B cell (primary cell): ENCODE data around the gene ERGIC1. TPM values are rescaled to one million over a fixed set of nuclear protein-coding genes. Genes with fewer than 3 reads are reported as not detected.

ENCODE experiments used
- ATAC-seq: fragments of 200-7000 bp; cut with Tn5 transposase; one replicate; pipeline ENCODE4 v1.10.0; 2021; ENCODE audit warnings: low read depth, mild to moderate bottlenecking, moderate number of reproducible peaks, moderate library complexity
- CTCF ChIA-PET: fragments of 350-600 bp; sonication (Branson Sonifier 250); formaldehyde crosslinking; loops from one replicate; lab custom pipeline; 2021; ENCODE audit warnings: antibody characterized with exemption, inconsistent platforms; lab: Charles Lee
- POLR2A ChIA-PET: fragments of 350-600 bp; sonication (Branson Sonifier 250); formaldehyde crosslinking; loops from one replicate; lab custom pipeline; 2021; ENCODE audit warnings: antibody characterized with exemption; lab: Charles Lee
- DNase-seq: peaks from one replicate; pipeline ENCODE4 v3.0.0; 2013
- H2AFZ ChIP-seq: 2 replicates; pipeline ENCODE4 v1.6.1; 2012; ENCODE audit warnings: mild to moderate bottlenecking, low read depth, low read length; ENCODE audit not compliant: insufficient read depth, poor library complexity, severe bottlenecking
- H3K27ac ChIP-seq, 2 donors: 1 replicate in 1 of 2; 2 replicates in 1 of 2; pipeline ENCODE4 v1.5.1; 2012 to 2013; ENCODE audit warnings: low read length in 2 of 2, mild to moderate bottlenecking in 2 of 2, moderate library complexity in 1 of 2
- H3K27me3 ChIP-seq, 4 experiments: fragments of 200-600 bp in 1 of 4; sonication (generic) in 1 of 4; replicated peaks in 1 of 4; 1 replicate in 2 of 4; 2 replicates in 2 of 4; pipeline versions ENCODE4 v1.6.1 to v1.7.0; 2013 to 2016; ENCODE audit warnings: low read length in 3 of 4, mild to moderate bottlenecking in 2 of 4, mixed read lengths in 1 of 4, moderate library complexity in 1 of 4; ENCODE audit not compliant: insufficient read depth in 4 of 4, control insufficient read depth in 3 of 4; ENCODE audit errors: control extremely low read depth in 1 of 4
- H3K36me3 ChIP-seq, 2 experiments: replicated peaks in 1 of 2; 1 replicate in 1 of 2; 2 replicates in 1 of 2; pipeline versions ENCODE4 v1.6.1 to v1.7.1; 2013; ENCODE audit warnings: low read length in 1 of 2; ENCODE audit not compliant: insufficient read depth in 2 of 2, control insufficient read depth in 1 of 2; ENCODE audit errors: control extremely low read depth in 1 of 2, extremely low read depth in 1 of 2
- H3K4me1 ChIP-seq, 2 donors: fragments of 200-600 bp in 1 of 2; sonication (generic) in 1 of 2; 1 replicate in 1 of 2; 2 replicates in 1 of 2; pipeline versions ENCODE4 v1.5.1 to v1.6.1; 2013 to 2017; ENCODE audit warnings: low read length in 2 of 2; ENCODE audit not compliant: control insufficient read depth in 2 of 2, insufficient read depth in 2 of 2
- H3K4me2 ChIP-seq: replicated peaks from 2 replicates; pipeline ENCODE3; 2012; ENCODE audit warnings: mild to moderate bottlenecking, low read depth, low read length; ENCODE audit not compliant: poor library complexity, severe bottlenecking
- H3K4me3 ChIP-seq, 5 experiments: fragments of 200-600 bp in 1 of 5; sonication (generic) in 1 of 5; 1 replicate in 3 of 5; 2 replicates in 2 of 5; pipeline versions ENCODE4 v1.5.1 to v1.7.0; 2011 to 2016; ENCODE audit warnings: low read length in 4 of 5, mild to moderate bottlenecking in 4 of 5, low read depth in 2 of 5, control low read depth in 1 of 5, moderate library complexity in 1 of 5; ENCODE audit not compliant: insufficient read depth in 1 of 5; ENCODE audit errors: control extremely low read depth in 1 of 5, extremely low read depth in 1 of 5
- H3K79me2 ChIP-seq: fragments of 200-600 bp; sonication (generic); one replicate; pipeline ENCODE4 v1.6.0; 2016; ENCODE audit warnings: low read length; ENCODE audit not compliant: control insufficient read depth, insufficient read depth
- H3K9ac ChIP-seq: fragments of 200-600 bp; sonication (generic); 2 replicates; pipeline ENCODE4 v1.6.1; 2017; ENCODE audit warnings: mild to moderate bottlenecking, low read length, moderate library complexity
- H3K9me3 ChIP-seq, 3 donors: one replicate each; pipeline versions ENCODE4 v1.6.1 to v1.7.1; 2013; ENCODE audit warnings: low read length in 2 of 3; ENCODE audit not compliant: control insufficient read depth in 2 of 3, insufficient read depth in 1 of 3; ENCODE audit errors: control extremely low read depth in 1 of 3
- H4K20me1 ChIP-seq: 2 replicates; pipeline ENCODE4 v1.6.0; 2012; ENCODE audit warnings: mild to moderate bottlenecking, low read length; ENCODE audit not compliant: insufficient read depth, control insufficient read depth, poor library complexity, severe bottlenecking
- H3K27ac Mint-ChIP-seq: one replicate; pipeline ENCODE4 v1.8.0; 2021; ENCODE audit warnings: mixed read lengths
- H3K27me3 Mint-ChIP-seq: one replicate; pipeline ENCODE4 v1.8.0; 2021; ENCODE audit warnings: mixed read lengths
- H3K4me1 Mint-ChIP-seq: one replicate; pipeline ENCODE4 v1.8.0; 2021; ENCODE audit warnings: mixed read lengths
- H3K4me3 Mint-ChIP-seq: one replicate; pipeline ENCODE4 v1.8.0; 2021; ENCODE audit warnings: mixed read lengths
- H3K9me3 Mint-ChIP-seq: one replicate; pipeline ENCODE4 v1.8.0; 2022; ENCODE audit warnings: mixed read lengths; ENCODE audit not compliant: insufficient read depth
- CTCF ChIP-seq: fragments of 200-600 bp; IDR thresholded peaks from one replicate; pipeline ENCODE4 v1.8.0; 2022; ENCODE audit warnings: antibody characterized with exemption, mild to moderate bottlenecking
- EZH2 ChIP-seq: IDR thresholded peaks from 2 replicates; pipeline ENCODE4 v1.6.1; 2012; ENCODE audit warnings: borderline replicate concordance, low read depth, mild to moderate bottlenecking, moderate library complexity, low read length; ENCODE audit not compliant: insufficient read depth, poor library complexity, severe bottlenecking
- WGBS: methylation state at CpG from one replicate; pipeline ENCODE4 v1.1.5; 2013; ENCODE audit warnings: missing lambda C conversion rate; ENCODE audit not compliant: insufficient coverage; 5-methylcytosine and 5-hydroxymethylcytosine counted together
- intact Hi-C: fragments of 100-400 bp; cut with micrococcal nuclease; formaldehyde crosslinking; loops from one replicate; pipeline ENCODE4 v1.10.0; 2022
- polyA plus RNA-seq: library from polyadenylated mRNA; depleted of rRNA; stranded (reverse); fragments of >200 nt; gene quantifications from 2 replicates; pipeline ENCODE4 v1.2.3, GENCODE V29; 2012
- total RNA-seq, 2 donors: library from RNA; stranded (reverse); fragments of 120-200 nt in 1 of 2; gene quantifications; 1 replicate in 1 of 2; 2 replicates in 1 of 2; pipeline versions ENCODE4 v1.2.3 to v1.2.4, GENCODE V29; 2013 to 2022

Gene ERGIC1
- total and polyA plus RNA-seq, 2 donors (not counting 1 experiment from before 2014, with no cell fraction given), result 86.3 to 140 TPM

- no peaks in the 10 kb centered on the region for H3K9me3 ChIP-seq
- H3K4me2 ChIP-seq, result no peak overlapping the region
- H3K4me3 ChIP-seq, result no peak overlapping the region
- H3K27ac ChIP-seq, result no peak overlapping the region
- DNase-seq, result no peak
- H3K9ac ChIP-seq, result no peak overlapping the region
- no peaks in the 10 kb centered on the region for H3K4me1 Mint-ChIP-seq
- peaks cover 6% of the 10 kb centered on the region for H3K79me2 ChIP-seq
- H3K36me3 ChIP-seq, result peaks cover 1 to 70% of the 10 kb centered on the region in 2 experiments
- no peaks in the 10 kb centered on the region for H3K27me3 ChIP-seq
- POLR2A ChIA-PET, result interaction anchor here (0.7 kb wide), 1 partner anchor 19 kb away, joined by 3 read pairs; the partner anchor contains the start of gene RPL26L1
- no peak overlapping the region for H3K4me3 Mint-ChIP-seq
- no peaks in the 10 kb centered on the region for H3K27me3 Mint-ChIP-seq
- CTCF ChIA-PET, result interaction anchor here (0.5 to 13.5 kb wide), 8 partner anchors 9 to 228 kb away, joined by 3 to 368 read pairs (median 4); no protein-coding TSS in a partner anchor
- no peaks in the 10 kb centered on the region for H3K4me1 ChIP-seq
- H3K27ac Mint-ChIP-seq, result no peak overlapping the region
- no peak overlapping the region for H2AFZ ChIP-seq
- H4K20me1 ChIP-seq, result no peaks in the 10 kb centered on the region
- intact Hi-C loops, result no loop called here
- 98% methylated on average over 10 of the region's 16 CpGs for WGBS
- ATAC-seq, result no peak
- no peaks in the 10 kb centered on the region for H3K9me3 Mint-ChIP-seq
- TF ChIP-seq EZH2 (no peak), CTCF (no peak)
Observed at GRCh38 chr5:172939611-172940267, 105.7 kb downstream of the ERGIC1 start.
